A549 treated with dexamethasone at 1 μM for 4 hours (cell line): ENCODE data around the gene FEZF2. TPM values are rescaled to one million over a fixed set of nuclear protein-coding genes. Genes with fewer than 3 reads are reported as not detected.

Experiments used
- total RNA-seq: library from RNA; stranded (reverse); fragments of 200-300 nt; extraction: Qiagen RNA extraction; gene quantifications from 5 replicates; pipeline ENCODE4 v1.2.3, GENCODE V29; 2022

Gene FEZF2
- not detected in 5 replicates for total RNA-seq

DNA sequence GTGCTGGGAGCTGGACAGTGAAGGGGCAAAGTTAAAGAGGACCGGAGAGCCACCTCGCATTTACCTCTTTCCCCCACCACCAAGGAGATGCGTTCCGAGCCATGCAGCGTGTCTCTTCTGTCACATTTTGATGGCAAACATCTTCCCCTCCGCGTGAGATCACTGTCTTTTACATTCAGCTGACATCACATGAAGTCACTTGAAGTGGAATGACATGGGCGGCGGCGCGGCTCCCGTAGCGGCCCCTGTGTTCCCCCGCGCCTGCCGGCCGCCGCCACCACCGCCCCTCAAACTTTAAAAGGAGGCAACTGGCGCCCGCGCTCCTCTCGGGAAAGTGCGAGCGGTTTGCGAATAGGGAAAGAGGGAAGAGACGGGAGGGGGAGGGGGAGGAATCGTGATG lies at the start of gene FEZF2:
Gene FEZF2 (minus strand): TSS at position 336 of the 400 bp plus-strand sequence. CDS start 682 bp downstream, outside the sequence.

